Activated CD4-positive, alpha-beta T cell treated with anti-CD3 and anti-CD28 coated beads, Interleukin-2, amount 50 U/mL, for 1 hour (primary cell): ENCODE measurements around the gene TMIGD3.
"Not testable (repeated sequence)": the region's sequence is repeated elsewhere in the genome, so short reads cannot be mapped to it uniquely, and the experiment has no call there.

Experiments used
- DNase-seq: peaks from one replicate; pipeline ENCODE4 v3.0.0-alpha.2; 2020

TMIGD3 gene

DNA sequence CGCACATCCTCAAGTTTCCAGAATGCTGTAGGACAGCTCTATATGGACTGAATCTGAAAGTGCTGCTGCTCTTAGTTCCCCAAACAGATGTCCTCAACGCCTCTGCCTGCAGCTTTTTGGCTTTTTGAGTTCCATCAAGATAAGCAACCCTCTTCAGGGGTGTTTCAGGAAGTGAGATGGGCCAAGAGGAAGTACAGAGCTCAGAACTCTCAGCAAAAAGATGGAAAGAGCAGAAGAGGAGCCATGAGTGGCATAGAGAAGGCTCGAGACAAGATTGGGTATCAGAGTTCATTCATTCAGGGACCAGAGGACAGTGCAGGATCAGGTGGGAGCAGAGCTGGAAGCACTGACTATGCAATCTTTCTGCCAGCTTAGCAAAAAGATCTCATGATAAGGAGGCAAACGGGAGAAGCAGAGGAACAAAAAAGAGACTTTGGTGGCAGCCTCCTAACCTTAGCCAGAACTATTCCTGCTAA is at the start of gene TMIGD3, which contains the start of gene ADORA3:
TMIGD3 (minus strand) TSS at position 49 of the 476 bp plus-strand sequence. CDS start 279 bp downstream, outside the sequence.
ADORA3 (minus strand) TSS at position 49 of the 476 bp plus-strand sequence. CDS start 279 bp downstream, outside the sequence.
- no peak for DNase-seq

- DNase-seq = no peak
Measured at GRCh38 chr1:111553196-111553595, 49.8 kb upstream of the TMIGD3 start.

DNA sequence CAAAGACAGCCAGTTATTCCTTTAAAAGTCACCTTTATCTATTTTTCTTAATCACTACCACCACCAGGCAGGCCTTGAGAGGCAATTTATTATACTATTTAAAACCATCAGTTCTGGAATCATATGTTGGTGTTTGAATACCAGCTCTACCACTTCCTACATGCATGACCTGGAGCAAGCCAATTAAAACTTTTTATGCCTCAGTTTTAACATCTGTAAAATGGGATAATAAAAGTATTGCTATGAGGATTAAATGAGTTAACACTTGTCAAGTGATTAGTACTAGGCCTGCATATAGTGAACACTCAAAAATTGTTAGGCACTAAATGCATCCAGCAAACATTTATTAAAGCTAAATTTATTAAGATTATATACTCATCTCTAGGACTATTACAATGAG is 49.2 kb upstream of the TMIGD3 start:
- no peak for DNase-seq

GRCh38 chr1:111551623-111552411 is 48.4 kb upstream of the TMIGD3 start:
- no peak for DNase-seq

- DNase-seq = not testable (repeated sequence)
Measured at GRCh38 chr1:111547786-111548185, 44.4 kb upstream of the TMIGD3 start.

DNA sequence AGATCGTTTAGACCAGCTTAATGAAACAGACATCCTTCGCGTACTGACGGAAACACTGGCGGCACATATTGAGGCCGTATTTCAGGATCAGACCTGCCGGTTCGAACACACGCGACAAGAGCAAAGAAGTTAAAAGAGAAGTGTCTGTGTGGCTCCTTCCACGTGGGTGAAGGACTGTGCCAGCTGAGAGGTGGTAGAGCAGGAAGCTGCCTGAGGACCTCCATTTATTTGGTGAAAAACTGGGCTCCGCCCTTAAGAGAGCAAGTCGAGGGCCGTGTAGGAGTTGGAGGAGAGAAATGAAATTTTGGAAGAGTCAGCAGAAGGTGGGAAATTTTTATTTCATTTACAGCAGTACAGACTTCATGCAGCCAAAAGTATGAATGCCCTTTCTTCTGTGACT is 38.8 kb upstream of the TMIGD3 start:
- DNase-seq = no peak

- no peak for DNase-seq
Measured at GRCh38 chr1:111541721-111542120, 38.3 kb upstream of the TMIGD3 start.

- no peak for DNase-seq
Measured at GRCh38 chr1:111540928-111541327, 37.5 kb upstream of the TMIGD3 start.

DNA sequence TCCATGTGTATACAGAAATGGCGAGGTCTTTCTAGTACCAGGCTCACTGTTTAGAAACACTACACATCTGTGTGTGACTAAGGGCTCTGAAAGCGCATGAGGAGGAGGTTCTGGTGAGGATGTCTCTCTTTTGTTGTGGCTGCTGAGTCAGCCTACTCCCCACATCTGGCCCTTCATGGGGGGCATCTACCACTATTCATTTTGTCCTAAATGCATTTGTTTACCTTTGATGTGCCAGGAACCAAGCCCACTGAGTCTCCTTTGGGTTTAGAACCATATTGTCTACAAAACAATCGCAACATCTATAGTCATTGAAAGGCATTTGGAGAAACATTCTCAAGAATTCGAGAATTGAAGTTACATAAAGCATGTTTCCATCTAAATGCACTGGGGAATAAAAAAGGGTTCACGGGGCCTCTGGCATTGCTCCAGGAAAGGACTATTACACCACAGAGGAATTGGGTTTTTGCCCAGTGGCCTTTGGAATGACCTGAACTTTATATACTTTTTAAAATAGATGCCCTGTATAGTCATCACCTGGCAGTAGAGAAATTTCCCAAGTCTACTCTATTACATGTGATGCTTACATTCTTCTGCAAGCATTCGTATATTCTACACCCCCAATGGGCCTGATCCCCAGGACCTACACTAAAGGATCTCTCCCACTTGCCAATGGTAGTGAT is 35.1 kb upstream of the TMIGD3 start:
- no peak for DNase-seq

GRCh38 chr1:111535256-111536191 is 32.1 kb upstream of the TMIGD3 start:
- DNase-seq = no peak

- DNase-seq = no peak
Measured at GRCh38 chr1:111520053-111520452, 16.6 kb upstream of the TMIGD3 start.

DNA sequence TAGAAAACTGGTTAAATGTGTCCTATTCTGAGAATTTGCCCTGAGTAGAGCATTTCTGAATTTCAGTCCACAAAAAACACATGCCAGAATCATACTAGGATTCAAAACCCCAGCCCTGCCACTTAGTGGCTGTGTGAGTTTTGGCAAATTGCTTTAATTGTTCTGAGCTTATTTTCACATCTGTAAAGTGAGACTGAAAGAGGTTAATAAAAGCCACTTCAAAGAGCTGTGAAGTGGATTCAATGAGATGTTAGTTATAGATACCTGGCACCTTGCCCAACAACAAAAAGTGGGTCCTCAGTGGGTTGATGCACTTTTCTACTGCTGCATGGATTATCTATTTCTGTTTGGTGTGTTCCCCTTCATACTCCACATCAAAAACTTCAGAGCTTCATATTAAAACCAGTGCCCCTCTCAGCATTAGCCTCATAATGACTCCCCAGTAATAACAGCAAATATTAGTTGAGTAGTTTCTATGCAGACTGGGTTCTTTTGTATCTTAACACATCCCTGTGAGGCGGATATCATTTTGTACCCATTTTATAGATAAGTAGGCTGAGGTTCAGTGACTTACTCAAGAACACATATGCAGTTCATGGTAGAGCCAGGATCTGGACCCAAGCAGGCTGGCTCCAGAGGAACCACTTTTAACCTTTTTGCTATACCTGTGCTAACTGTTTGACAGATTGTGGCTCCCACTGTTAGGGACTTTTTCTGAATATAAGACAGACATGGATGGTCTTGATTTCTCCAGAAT is 14.2 kb upstream of the TMIGD3 start:
- no peak for DNase-seq

GRCh38 chr1:111516005-111516535 is 12.6 kb upstream of the TMIGD3 start:
- DNase-seq = no peak

GRCh38 chr1:111515291-111516004 is 12.0 kb upstream of the TMIGD3 start:
- no peak for DNase-seq

DNA sequence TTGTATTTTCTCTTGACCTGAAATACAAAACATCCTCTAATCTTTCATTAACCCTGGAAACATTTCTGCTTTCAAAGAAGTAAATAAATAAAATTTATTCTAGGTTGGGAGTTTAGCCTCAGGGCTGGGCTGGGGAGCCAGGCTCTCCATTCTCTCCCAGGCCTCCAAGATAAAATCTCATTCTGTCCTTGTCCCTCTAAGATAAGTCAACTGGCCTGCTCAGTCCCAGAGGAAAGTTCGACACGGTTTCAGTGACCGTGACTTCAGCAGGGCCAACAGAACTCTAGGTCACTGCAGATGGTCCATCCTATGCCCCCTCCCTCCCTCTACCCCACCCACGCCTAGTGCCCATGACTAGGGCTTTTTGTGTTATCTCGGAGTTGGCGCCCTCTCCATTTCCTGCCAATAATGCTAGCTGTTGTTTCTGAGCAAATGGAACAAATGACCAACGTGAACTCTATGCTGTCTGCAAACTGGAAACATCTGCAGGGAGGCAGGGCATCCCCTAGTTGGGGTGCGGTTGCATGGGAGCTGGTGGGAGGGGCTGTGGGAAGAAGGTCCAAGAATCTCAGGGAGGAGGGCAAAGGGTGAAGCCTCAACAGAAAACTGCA is 10.1 kb upstream of the TMIGD3 start:
- no peak for DNase-seq

DNA sequence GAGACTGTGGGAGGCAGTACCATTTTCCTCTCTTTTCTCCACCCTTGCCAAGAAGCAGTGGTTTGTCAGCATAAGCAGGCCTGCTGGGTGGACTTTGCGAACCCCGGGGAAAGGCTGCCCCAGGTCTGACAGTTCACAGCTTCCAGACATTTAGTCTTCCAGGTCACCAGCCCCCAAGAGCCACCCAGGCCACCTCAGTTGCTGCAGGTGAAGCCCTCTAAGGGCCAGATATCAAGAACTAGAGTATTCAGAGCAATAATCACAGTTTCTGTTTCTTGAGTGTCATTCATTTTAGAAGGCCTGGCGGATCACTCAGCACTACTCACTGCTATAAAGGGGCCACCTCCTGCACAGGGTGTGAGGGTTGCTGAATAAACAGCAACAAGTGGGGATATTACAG is 9.5 kb upstream of the TMIGD3 start:
- DNase-seq = no peak

DNA sequence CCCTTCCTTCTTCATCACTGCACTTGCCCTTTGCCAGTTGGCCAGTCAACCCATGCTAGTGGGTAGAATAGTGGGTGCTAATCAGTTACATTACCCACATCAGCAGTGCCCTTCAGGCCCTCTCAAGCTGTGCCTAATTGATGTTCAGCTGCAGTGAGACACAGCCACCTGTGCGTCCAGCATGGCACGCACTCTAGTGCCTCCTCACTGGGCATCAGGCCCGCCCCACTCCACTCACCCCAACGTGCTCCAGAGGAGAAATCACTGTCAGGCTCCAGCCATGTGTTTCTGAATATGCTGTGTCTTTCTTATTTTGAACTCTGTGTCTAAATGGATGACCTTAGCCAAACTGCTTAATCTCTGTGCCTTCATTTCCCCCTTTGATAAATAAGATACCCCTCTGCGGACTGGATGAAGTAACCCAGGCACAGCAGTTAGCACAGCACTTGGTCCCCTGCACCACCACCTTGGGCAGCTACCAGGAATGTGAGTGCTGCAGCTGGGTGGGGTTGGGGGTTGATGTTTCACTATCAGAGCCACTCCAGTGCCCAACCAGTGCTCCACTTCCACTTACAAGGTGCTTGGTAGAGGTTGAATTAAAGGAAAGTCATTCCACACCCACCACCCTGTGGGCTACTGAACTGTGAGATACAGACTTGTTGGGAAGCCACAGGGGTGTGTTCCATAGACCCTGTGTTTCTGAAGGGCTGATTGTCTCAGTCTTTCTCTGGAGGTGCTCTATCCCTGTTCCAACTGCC is 8.9 kb upstream of the TMIGD3 start:
- no peak for DNase-seq

DNA sequence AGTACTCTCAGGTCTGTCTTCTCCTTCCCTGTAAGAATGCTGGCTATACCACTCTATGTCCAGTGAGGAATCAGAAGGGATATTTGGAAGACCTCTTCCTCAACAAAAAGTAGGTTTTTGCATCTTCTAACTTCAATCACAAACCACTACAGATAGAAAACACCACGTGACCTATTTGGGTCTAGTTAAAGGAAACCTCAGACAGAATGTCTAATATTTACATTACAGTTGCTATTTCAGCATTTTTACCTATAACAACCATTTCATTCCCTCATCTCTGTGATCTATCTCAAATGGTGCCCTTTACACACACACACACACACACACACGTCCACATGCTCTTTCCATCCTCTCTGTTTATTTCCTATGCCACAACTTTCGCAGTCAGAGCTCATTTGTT is 7.9 kb upstream of the TMIGD3 start:
- DNase-seq = no peak

DNA sequence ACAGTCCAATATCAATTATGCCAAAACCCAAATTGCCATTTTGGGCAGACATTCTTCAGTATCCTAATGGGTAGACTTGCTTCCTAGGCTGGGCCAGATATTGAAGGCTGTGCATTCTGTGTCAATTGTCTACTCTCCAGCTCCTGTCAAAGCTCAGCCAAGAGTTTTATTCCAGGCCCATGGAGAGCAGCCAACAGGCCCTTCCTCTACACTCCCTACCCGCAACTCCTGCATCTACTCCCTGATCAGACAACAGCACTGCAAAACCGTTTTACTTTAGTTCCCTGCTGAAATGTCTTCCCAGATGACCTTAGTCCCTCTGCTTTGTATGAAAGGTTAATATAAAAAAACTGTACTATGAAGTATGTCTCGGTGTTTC is 6.6 kb upstream of the TMIGD3 start:
- DNase-seq = no peak
